Uterus (tissue), 2 donors: ENCODE measurements around the gene ADGRL2.

Source experiments
- POLR2A ChIP-seq, 2 donors: fragments of 450-650 bp; IDR thresholded peaks; one replicate each; pipeline ENCODE4 v1.6.1; 2016; ENCODE audit warnings: antibody characterized with exemption in 2 of 2, mild to moderate bottlenecking in 1 of 2, moderate library complexity in 1 of 2
- TF ChIP-seq, protein P1 (sequence below), 4 experiments: fragments of 200-600 bp in 2 of 4; fragments of 450-650 bp in 2 of 4; sonication (generic) in 2 of 4; IDR thresholded peaks; one replicate each; pipeline ENCODE4 v1.5.1; 2016 to 2019; ENCODE audit warnings: antibody characterized with exemption in 4 of 4, mild to moderate bottlenecking in 2 of 4, moderate library complexity in 1 of 4

DNA sequence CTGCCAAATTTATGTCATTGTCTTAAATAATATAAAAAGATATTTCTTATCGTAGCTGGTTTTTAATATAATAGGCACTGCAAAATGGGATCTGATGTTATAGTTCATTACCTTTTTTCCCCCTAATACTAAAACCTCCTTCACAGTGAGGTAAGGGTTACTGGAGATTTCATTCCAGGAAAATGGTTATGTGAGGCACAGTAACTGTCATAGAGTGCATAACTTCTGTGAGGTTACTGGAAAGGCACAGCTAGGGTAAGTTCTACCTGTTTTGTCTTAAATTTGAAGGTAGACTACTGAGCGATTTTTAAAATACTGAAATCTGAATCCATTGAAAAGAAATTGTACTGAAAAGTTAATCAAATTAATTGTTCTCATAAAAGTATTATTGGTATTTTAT lies 13.0 kb downstream of the ADGRL2 start:
- TF ChIP-seq, protein P1, sequence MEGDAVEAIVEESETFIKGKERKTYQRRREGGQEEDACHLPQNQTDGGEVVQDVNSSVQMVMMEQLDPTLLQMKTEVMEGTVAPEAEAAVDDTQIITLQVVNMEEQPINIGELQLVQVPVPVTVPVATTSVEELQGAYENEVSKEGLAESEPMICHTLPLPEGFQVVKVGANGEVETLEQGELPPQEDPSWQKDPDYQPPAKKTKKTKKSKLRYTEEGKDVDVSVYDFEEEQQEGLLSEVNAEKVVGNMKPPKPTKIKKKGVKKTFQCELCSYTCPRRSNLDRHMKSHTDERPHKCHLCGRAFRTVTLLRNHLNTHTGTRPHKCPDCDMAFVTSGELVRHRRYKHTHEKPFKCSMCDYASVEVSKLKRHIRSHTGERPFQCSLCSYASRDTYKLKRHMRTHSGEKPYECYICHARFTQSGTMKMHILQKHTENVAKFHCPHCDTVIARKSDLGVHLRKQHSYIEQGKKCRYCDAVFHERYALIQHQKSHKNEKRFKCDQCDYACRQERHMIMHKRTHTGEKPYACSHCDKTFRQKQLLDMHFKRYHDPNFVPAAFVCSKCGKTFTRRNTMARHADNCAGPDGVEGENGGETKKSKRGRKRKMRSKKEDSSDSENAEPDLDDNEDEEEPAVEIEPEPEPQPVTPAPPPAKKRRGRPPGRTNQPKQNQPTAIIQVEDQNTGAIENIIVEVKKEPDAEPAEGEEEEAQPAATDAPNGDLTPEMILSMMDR (IDR thresholded peaks at IDR 0.05), result no peak
- TF ChIP-seq POLR2A (IDR thresholded peaks at IDR 0.05), result no peak
